ENCODE results near the gene DEAF1.

DEAF1 gene

GRCh38 chr11:641806-642370 lies 53.1 kb downstream of the DEAF1 start:
- DNase-seq, result no peak

GRCh38 chr11:640021-640706 lies 54.9 kb downstream of the DEAF1 start:
- no peak for DNase-seq

- DNase-seq, result no peak
Observed at GRCh38 chr11:639332-639955, 55.6 kb downstream of the DEAF1 start.

- no peak for DNase-seq
Observed at GRCh38 chr11:638631-639331, 56.2 kb downstream of the DEAF1 start.

- no peak for DNase-seq
Observed at GRCh38 chr11:637593-638521, 57.2 kb downstream of the DEAF1 start.

GRCh38 chr11:637333-637592 lies 57.8 kb downstream of the DEAF1 start:
- no peak for DNase-seq

- no peak for DNase-seq
Observed at GRCh38 chr11:636511-637332, 58.3 kb downstream of the DEAF1 start, which contains the start of gene DRD4. TSS of gene DRD4 (plus strand) at chr11:637269. CDS start at chr11:637305, 36 bp downstream.

GRCh38 chr11:635945-636510 lies 59.0 kb downstream of the DEAF1 start:
- DNase-seq, result no peak

GRCh38 chr11:630871-631270 lies 64.2 kb downstream of the DEAF1 start:
- DNase-seq, result no peak

- DNase-seq, result no peak
Observed at GRCh38 chr11:629237-629583, 65.8 kb downstream of the DEAF1 start.

- no peak for DNase-seq
Observed at GRCh38 chr11:628056-628455, 67.0 kb downstream of the DEAF1 start.

GRCh38 chr11:627308-627576 lies 67.8 kb downstream of the DEAF1 start:
- no peak for DNase-seq

GRCh38 chr11:626475-627307 lies 68.3 kb downstream of the DEAF1 start, which contains the start of gene SCT:
TSS of gene SCT (minus strand) at chr11:627181. CDS start at chr11:627143, 38 bp downstream.
- DNase-seq, result no peak

GRCh38 chr11:625636-626268 lies 69.3 kb downstream of the DEAF1 start:
- no peak for DNase-seq

- no peak for DNase-seq
Observed at GRCh38 chr11:624705-625635, 70.1 kb downstream of the DEAF1 start, which contains the start of gene CDHR5. TSS of gene CDHR5 (minus strand) at chr11:624955. CDS start at chr11:624902, 53 bp downstream.

- DNase-seq, result no peak
Observed at GRCh38 chr11:623999-624704, 70.9 kb downstream of the DEAF1 start.

- no peak for DNase-seq
Observed at GRCh38 chr11:623349-623869, 71.6 kb downstream of the DEAF1 start.

GRCh38 chr11:621838-622237 lies 73.2 kb downstream of the DEAF1 start:
- no peak for DNase-seq

Measured in NCI-H2107 (cell line).